Measurements from ENCODE around the gene NANS. TPM values are rescaled to one million over a fixed set of nuclear protein-coding genes. Genes with fewer than 3 reads are reported as not detected.

The NANS gene
- total RNA-seq, 2 donors from 2014 or later, result 223 to 254 TPM

DNA sequence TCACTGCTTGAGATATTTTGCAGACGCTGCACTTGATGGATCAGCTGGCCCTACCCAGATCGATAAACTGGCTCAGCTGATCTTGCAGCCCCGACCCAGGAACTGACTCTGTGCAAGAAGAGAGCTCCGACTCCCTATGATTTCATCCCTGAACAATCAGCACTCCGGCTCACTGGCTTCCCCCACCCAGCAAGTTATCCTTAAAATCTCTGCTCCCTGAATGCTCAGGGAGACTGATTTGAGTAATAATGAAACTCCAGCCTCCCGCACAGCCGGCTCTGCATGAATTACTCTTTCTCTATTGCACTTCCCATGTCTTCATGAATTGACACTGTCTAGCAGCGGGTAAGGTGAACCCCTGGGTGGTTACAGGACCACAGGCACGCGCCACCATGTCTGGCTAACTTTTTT, 16.9 kb upstream of the NANS start:
- H3K36me3 ChIP-seq, result no peaks in the 10 kb centered on the region
- intact Hi-C loops (cut with DNase I), result loop anchor here (5.0 kb wide), 1 partner anchor 112 kb away; no protein-coding TSS in a partner anchor
- H3K4me3 ChIP-seq, result no peak overlapping the region
- no peak overlapping the region for H3K27ac ChIP-seq
- H3K4me1 ChIP-seq, result no peaks in the 10 kb centered on the region
- no peak overlapping the region for H3K9ac ChIP-seq (ENCODE audit: low read depth in 2 of 2, low read length in 2 of 2)
- no peak for DNase-seq
- H3K27me3 ChIP-seq, result no peaks in the 10 kb centered on the region
- TF ChIP-seq, protein P1, sequence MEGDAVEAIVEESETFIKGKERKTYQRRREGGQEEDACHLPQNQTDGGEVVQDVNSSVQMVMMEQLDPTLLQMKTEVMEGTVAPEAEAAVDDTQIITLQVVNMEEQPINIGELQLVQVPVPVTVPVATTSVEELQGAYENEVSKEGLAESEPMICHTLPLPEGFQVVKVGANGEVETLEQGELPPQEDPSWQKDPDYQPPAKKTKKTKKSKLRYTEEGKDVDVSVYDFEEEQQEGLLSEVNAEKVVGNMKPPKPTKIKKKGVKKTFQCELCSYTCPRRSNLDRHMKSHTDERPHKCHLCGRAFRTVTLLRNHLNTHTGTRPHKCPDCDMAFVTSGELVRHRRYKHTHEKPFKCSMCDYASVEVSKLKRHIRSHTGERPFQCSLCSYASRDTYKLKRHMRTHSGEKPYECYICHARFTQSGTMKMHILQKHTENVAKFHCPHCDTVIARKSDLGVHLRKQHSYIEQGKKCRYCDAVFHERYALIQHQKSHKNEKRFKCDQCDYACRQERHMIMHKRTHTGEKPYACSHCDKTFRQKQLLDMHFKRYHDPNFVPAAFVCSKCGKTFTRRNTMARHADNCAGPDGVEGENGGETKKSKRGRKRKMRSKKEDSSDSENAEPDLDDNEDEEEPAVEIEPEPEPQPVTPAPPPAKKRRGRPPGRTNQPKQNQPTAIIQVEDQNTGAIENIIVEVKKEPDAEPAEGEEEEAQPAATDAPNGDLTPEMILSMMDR (IDR thresholded peaks at IDR 0.05), result no peak
- no peaks in the 10 kb centered on the region for H3K9me3 ChIP-seq

DNA sequence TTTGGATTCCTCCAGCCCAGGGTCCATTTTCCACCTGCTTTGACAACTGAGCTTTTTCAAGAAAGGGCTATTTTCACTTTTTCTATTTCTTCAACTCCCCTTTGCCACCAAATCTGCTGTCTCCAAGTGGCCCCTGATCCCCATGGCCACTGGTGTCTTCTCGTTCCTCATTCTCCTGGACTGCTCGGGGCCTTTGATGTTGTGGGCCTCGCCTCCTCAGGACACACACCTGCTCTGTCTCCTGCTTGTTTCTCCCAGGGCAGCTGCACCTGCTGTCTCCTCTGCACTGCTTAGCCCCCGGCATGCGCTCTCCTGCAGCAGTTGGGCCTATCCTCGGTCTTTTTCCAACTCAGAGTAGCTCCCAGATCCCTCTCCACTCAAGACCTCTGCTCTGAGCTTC, 16.3 kb upstream of the NANS start:
- Histone ChIP-seq H3K4me1 (no peaks in the 10 kb centered on the region), H3K27ac (no peak overlapping the region), H3K9ac (ENCODE audit: low read depth in 2 of 2, low read length in 2 of 2) (no peak overlapping the region), H3K36me3 (no peaks in the 10 kb centered on the region), H3K27me3 (no peaks in the 10 kb centered on the region), H3K4me3 (no peak overlapping the region), H3K9me3 (no peaks in the 10 kb centered on the region)
- intact Hi-C loops (cut with DNase I), result no loop called here
- no peak for DNase-seq
- TF ChIP-seq, protein P1 (IDR thresholded peaks at IDR 0.05), result no peak

DNA sequence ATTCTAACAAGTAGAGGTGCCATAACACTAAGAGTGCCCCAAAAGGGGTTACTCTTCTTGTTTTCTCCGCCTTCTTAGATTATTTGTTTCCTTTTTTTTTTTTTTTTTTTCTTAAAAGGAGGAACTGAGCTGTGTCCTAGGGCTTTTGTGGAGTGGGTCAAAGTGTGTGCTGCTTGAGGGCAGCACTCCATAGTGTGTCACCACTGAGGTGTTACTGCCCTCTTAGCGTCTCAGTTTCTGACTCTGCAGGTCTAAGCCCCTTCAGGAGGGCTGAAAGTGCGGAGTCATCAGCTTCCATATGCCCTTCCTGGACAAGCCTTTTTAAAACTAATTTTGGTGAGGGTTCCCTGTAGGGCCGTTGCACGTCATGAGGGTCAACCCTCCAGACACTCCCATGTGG, 12.6 kb upstream of the NANS start:
- H3K9ac ChIP-seq (ENCODE audit: low read depth in 2 of 2, low read length in 2 of 2), result no peak overlapping the region
- H3K36me3 ChIP-seq, result no peaks in the 10 kb centered on the region
- TF ChIP-seq, protein P1 (IDR thresholded peaks at IDR 0.05), result no peak
- H3K4me3 ChIP-seq, result no peak overlapping the region
- no peak for DNase-seq
- no peak overlapping the region for H3K27ac ChIP-seq
- no peaks in the 10 kb centered on the region for H3K9me3 ChIP-seq
- H3K4me1 ChIP-seq, result no peaks in the 10 kb centered on the region
- H3K27me3 ChIP-seq, result no peaks in the 10 kb centered on the region
- intact Hi-C loops (cut with DNase I), result no loop called here

DNA sequence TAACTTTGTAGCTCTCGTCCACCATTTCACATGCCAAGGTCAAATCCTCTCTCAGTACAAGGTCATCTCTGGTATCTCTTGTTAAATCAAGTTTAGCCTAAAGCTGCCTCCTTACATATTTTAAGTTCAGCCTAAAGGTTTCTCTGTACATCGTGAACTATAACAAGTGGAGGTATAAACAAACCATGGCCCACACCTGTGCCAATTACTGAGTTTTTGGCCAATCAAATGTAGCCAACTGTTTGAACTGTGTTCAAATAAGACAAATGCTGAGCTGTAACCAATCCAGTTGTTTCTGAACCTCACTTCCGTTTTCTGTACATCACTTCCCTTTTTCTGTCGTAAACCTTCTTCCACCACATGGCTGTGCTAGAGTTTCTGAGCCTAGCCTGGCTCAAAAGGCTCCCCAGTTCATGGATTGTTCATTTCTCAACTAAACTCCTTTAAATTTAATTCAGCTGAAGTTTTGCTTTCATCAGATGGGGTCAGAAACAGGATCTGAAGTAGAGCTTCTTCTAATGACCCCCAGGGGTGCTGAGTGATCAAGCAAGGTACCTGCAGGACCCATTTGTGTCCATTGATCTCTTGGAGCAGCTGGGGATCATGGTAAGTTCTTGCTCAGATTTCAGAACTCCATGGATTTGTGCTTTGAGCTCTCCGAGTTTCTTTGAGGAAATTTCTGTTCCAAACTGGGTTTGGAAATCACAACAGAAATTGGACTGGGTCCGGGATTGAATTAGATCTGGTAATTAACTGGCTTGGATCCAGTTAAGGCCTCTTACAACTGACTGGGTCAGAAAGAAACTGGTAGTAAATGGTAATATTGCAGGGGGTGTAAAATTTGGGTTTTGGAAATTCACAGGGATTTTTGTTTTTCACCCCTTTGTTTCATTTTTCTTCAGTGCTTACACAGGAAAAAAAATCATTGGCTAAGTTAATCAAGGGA, 11.0 kb upstream of the NANS start:
- no peak for DNase-seq
- H3K27ac ChIP-seq, result no peak overlapping the region
- no peaks in the 10 kb centered on the region for H3K4me1 ChIP-seq
- no peaks in the 10 kb centered on the region for H3K36me3 ChIP-seq
- H3K9ac ChIP-seq (ENCODE audit: low read depth in 2 of 2, low read length in 2 of 2), result no peak overlapping the region
- no peak overlapping the region for H3K4me3 ChIP-seq
- intact Hi-C loops (cut with DNase I), result no loop called here
- TF ChIP-seq, protein P1 (IDR thresholded peaks at IDR 0.05), result no peak
- H3K9me3 ChIP-seq, result no peaks in the 10 kb centered on the region
- no peaks in the 10 kb centered on the region for H3K27me3 ChIP-seq

DNA sequence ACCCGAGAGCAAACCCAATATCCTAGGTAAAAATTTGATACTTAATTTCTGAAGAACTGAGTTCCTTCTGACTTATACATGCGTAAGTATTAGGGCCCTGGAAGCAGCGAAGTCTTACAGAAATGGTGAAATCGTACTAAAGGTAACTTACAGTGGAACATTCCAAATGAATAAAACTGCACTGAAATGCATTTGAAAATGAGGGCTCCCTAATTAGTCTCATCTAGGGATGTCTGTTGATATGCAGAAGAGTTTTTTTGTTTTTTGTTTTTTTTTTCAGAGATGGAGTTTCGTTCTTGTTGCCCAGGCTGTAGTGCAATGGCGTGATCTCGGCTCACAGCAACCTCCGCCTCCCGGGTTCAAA, 10.4 kb upstream of the NANS start:
- H3K27me3 ChIP-seq, result no peaks in the 10 kb centered on the region
- TF ChIP-seq, protein P1 (IDR thresholded peaks at IDR 0.05), result no peak
- no peak for DNase-seq
- H3K27ac ChIP-seq, result no peak overlapping the region
- H3K9me3 ChIP-seq, result no peaks in the 10 kb centered on the region
- H3K4me3 ChIP-seq, result no peak overlapping the region
- H3K9ac ChIP-seq (ENCODE audit: low read depth in 2 of 2, low read length in 2 of 2), result no peak overlapping the region
- intact Hi-C loops (cut with DNase I), result no loop called here
- H3K4me1 ChIP-seq, result no peaks in the 10 kb centered on the region
- H3K36me3 ChIP-seq, result no peaks in the 10 kb centered on the region

Data from colonic mucosa (tissue), 4 donors.